Adrenal gland (tissue), 12 donors: Measurements from ENCODE around the gene ITIH1. TPM values are rescaled to one million over a fixed set of nuclear protein-coding genes. Genes with fewer than 3 reads are reported as not detected.
A peak's percentile ranks its signal among the peaks of the same experiment; 100 is the strongest.

Experiments used
- DNase-seq, 7 donors: peaks; one replicate each; pipeline ENCODE4 v3.0.0-alpha.2; 2019 to 2020
- H3K27ac ChIP-seq, 5 donors: fragments of 200-600 bp; sonication (generic) in 4 of 5; 1 replicate in 3 of 5; 2 replicates in 2 of 5; pipeline versions ENCODE4 v1.5.1 to v1.8.0; 2016 to 2020; ENCODE audit warnings: mild to moderate bottlenecking in 1 of 5
- H3K27me3 ChIP-seq: fragments of 200-600 bp; 2 replicates; pipeline ENCODE4 v1.8.0; 2021
- H3K36me3 ChIP-seq, 2 donors: fragments of 200-600 bp; replicated peaks in 1 of 2; 1 replicate in 1 of 2; 2 replicates in 1 of 2; pipeline versions ENCODE4 v1.5.1 to v1.8.0; 2018 to 2022
- H3K4me1 ChIP-seq, 2 donors: fragments of 200-600 bp; replicated peaks in 1 of 2; 1 replicate in 1 of 2; 2 replicates in 1 of 2; pipeline versions ENCODE4 v1.5.1 to v1.8.0; 2018 to 2021
- H3K4me3 ChIP-seq, 4 donors: fragments of 200-600 bp; sonication (generic) in 3 of 4; one replicate each; pipeline ENCODE4 v1.5.1; 2016 to 2018
- H3K9me3 ChIP-seq, 3 donors: fragments of 200-600 bp; sonication (generic) in 1 of 3; replicated peaks in 1 of 3; 1 replicate in 2 of 3; 2 replicates in 1 of 3; pipeline versions ENCODE4 v1.5.1 to v1.8.0; 2016 to 2021
- POLR2A ChIP-seq, 2 donors: fragments of 450-650 bp; IDR thresholded peaks; one replicate each; pipeline ENCODE4 v1.6.1; 2017; ENCODE audit warnings: antibody characterized with exemption in 2 of 2, mild to moderate bottlenecking in 2 of 2, moderate library complexity in 1 of 2
- WGBS, 4 donors: extraction: QIAGEN DNeasy Blood & Tissue Kit in 2 of 4; methylation state at CpG; one replicate each; pipeline versions ENCODE4 v1.1.5 to v1.1.7; 2013 to 2017; 5-methylcytosine and 5-hydroxymethylcytosine counted together
- intact Hi-C, 2 donors: fragments of 100-400 bp; cut with DNase I; formaldehyde crosslinking; loops; one replicate each; pipeline versions ENCODE4 v1.14.1 to v1.15.0; 2022 to 2023
- polyA plus RNA-seq, 3 donors: library from polyadenylated mRNA; stranded (reverse); fragments of 200-250 nt in 2 of 3; fragments of 350-450 nt in 1 of 3; fragmentation: Illumina TruSeq in 1 of 3; extraction: RNeasy Lipid Tissue Mini Kit (QIAGEN cat#74804) in 1 of 3; gene quantifications; one replicate each; pipeline ENCODE4 v1.2.3, GENCODE V29; 2013 to 2014
- total RNA-seq, 9 donors: library from RNA; depleted of rRNA in 4 of 9; stranded (reverse); fragments of >200 nt in 4 of 9; fragments of 120-200 nt in 1 of 9; fragmentation: NEBNext Ultra II Directional in 1 of 9; extraction: Animal tissue kit (Norgen Biotek cat#: 25700) in 1 of 9; gene quantifications; one replicate each; pipeline versions ENCODE4 v1.1.0 to v1.2.4, GENCODE V29; 2013 to 2023
- TF ChIP-seq, protein P1 (sequence below), 6 experiments: fragments of 450-650 bp in 4 of 6; fragments of 200-600 bp in 2 of 6; sonication (generic) in 1 of 6; IDR thresholded peaks; 1 replicate in 5 of 6; 2 replicates in 1 of 6; pipeline versions ENCODE4 v1.5.1 to v1.8.0; 2016 to 2021; ENCODE audit warnings: antibody characterized with exemption in 6 of 6, mild to moderate bottlenecking in 2 of 6, moderate library complexity in 1 of 6
- donor health status: healthy with polysubstance abuse.
- donor health status: Bipolar disorder and iron deficiency.
- donor health status: DM: yes; HTN: yes; CAD: no.
- donor health status: DM: no; HTN: no; CAD: no.
- donor health status: DM: no; HTN: no; CAD: no.
- donor health status: DM: yes; HTN: yes; CAD: no.

ITIH1 gene
- total and polyA plus RNA-seq, 12 donors, result 0.28 to 1.9 (median 0.50) TPM; not detected in 4

- H3K9me3 ChIP-seq, result no peaks in the 10 kb centered on the region
- TF ChIP-seq, protein P1, sequence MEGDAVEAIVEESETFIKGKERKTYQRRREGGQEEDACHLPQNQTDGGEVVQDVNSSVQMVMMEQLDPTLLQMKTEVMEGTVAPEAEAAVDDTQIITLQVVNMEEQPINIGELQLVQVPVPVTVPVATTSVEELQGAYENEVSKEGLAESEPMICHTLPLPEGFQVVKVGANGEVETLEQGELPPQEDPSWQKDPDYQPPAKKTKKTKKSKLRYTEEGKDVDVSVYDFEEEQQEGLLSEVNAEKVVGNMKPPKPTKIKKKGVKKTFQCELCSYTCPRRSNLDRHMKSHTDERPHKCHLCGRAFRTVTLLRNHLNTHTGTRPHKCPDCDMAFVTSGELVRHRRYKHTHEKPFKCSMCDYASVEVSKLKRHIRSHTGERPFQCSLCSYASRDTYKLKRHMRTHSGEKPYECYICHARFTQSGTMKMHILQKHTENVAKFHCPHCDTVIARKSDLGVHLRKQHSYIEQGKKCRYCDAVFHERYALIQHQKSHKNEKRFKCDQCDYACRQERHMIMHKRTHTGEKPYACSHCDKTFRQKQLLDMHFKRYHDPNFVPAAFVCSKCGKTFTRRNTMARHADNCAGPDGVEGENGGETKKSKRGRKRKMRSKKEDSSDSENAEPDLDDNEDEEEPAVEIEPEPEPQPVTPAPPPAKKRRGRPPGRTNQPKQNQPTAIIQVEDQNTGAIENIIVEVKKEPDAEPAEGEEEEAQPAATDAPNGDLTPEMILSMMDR (IDR thresholded peaks at IDR 0.05), result no peak
- no peak for TF ChIP-seq POLR2A (IDR thresholded peaks at IDR 0.05)
- no peak overlapping the region for H3K27ac ChIP-seq
- WGBS, 4 donors, result 82 to 94% (median 86%) methylated on average over 4 to 12 of the region's 12 CpGs
- intact Hi-C loops, result no loop called here
- no peaks in the 10 kb centered on the region for H3K4me1 ChIP-seq
- H3K4me3 ChIP-seq, result no peak overlapping the region
- H3K27me3 ChIP-seq, result no peaks in the 10 kb centered on the region
- no peaks in the 10 kb centered on the region for H3K36me3 ChIP-seq
- no peak for DNase-seq
These were observed 14.0 kb downstream of the ITIH1 start for GRCh38 chr3:52791366-52791765.

DNA sequence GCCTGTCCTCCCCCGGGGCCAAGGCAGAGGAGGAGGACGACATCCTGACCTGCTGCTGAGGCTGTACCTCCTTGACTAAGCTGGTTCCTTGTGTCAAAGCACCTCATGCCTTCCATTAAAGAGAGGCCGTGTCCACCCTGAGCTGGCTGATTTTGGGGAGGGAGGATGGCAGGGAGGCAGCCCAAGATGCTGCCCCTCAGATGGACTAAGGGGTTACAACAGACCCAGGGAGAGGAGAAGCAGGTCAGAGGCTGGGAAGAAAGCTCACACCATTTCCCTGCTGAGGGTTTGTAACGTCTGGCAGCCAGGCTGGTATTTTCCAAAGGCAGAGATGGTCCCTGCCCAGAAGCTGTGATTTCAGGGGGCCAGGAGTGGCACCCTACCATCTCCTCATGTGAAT lies 14.5 kb downstream of the ITIH1 start:
- no peaks in the 10 kb centered on the region for H3K4me1 ChIP-seq
- DNase-seq, result no peak
- 76 to 87% (median 86%) methylated on average over 4 of the region's 4 CpGs; no CpG with 5 or more reads in 1 of the 4 donors for WGBS, 4 donors
- intact Hi-C loops, result no loop called here
- no peaks in the 10 kb centered on the region for H3K36me3 ChIP-seq
- no peaks in the 10 kb centered on the region for H3K9me3 ChIP-seq
- TF ChIP-seq POLR2A (IDR thresholded peaks at IDR 0.05), result no peak
- TF ChIP-seq, protein P1 (IDR thresholded peaks at IDR 0.05), result no peak
- H3K27me3 ChIP-seq, result no peaks in the 10 kb centered on the region
- no peak overlapping the region for H3K27ac ChIP-seq
- H3K4me3 ChIP-seq, result no peak overlapping the region

- no peaks in the 10 kb centered on the region for H3K9me3 ChIP-seq
- DNase-seq, result no peak
- WGBS, 4 donors, result 86 to 95% (median 92%) methylated on average over 4 to 7 of the region's 7 CpGs
- no peaks in the 10 kb centered on the region for H3K36me3 ChIP-seq
- no peak overlapping the region for H3K27ac ChIP-seq
- no peak overlapping the region for H3K4me3 ChIP-seq
- TF ChIP-seq POLR2A (IDR thresholded peaks at IDR 0.05), result no peak
- TF ChIP-seq, protein P1 (IDR thresholded peaks at IDR 0.05), result no peak
- H3K27me3 ChIP-seq, result no peaks in the 10 kb centered on the region
- H3K4me1 ChIP-seq, result no peaks in the 10 kb centered on the region
- intact Hi-C loops, result no loop called here
These were observed 15.0 kb downstream of the ITIH1 start for GRCh38 chr3:52792413-52792812.

GRCh38 chr3:52792961-52793695 lies 15.7 kb downstream of the ITIH1 start:
- TF ChIP-seq POLR2A (IDR thresholded peaks at IDR 0.05), result no peak
- TF ChIP-seq, protein P1 (IDR thresholded peaks at IDR 0.05), result no peak
- Histone ChIP-seq H3K4me1 (no peaks in the 10 kb centered on the region), H3K36me3 (no peaks in the 10 kb centered on the region), H3K9me3 (no peaks in the 10 kb centered on the region), H3K27me3 (no peaks in the 10 kb centered on the region), H3K27ac (peak overlapping the region in 1 of 5 donors; percentile 72), H3K4me3 (no peak overlapping the region)
- intact Hi-C loops, result no loop called here
- WGBS, 4 donors, result 77 to 84% (median 81%) methylated on average over 15 to 18 of the region's 18 CpGs
- peak in 1 of 7 donors; percentile 32 for DNase-seq
